Activated T-cell treated with anti-CD3 and anti-CD28 coated beads, Interleukin-2, amount 50 U/mL, for 4 hours (primary cell): ENCODE measurements around the gene CMIP. TPM values are rescaled to one million over a fixed set of nuclear protein-coding genes. Genes with fewer than 3 reads are reported as not detected.

Experiments used
- ATAC-seq, 2 donors: fragments of 200-7000 bp; cut with Tn5 transposase; one replicate each; pipeline ENCODE4 v1.10.0; 2021
- DNase-seq: peaks from one replicate; pipeline ENCODE4 v3.0.0-alpha.2; 2020
- H3K27me3 Mint-ChIP-seq: one replicate; pipeline ENCODE4 v1.8.0; 2021; ENCODE audit warnings: low read depth, mixed read lengths
- H3K36me3 Mint-ChIP-seq: one replicate; pipeline ENCODE4 v1.8.0; 2022; ENCODE audit warnings: mixed read lengths; ENCODE audit not compliant: insufficient read depth
- H3K4me1 Mint-ChIP-seq: one replicate; pipeline ENCODE4 v1.8.0; 2021; ENCODE audit warnings: low read depth, mixed read lengths
- H3K4me3 Mint-ChIP-seq: one replicate; pipeline ENCODE4 v1.8.0; 2021; ENCODE audit warnings: mild to moderate bottlenecking, moderate library complexity, mixed read lengths
- H3K9me3 Mint-ChIP-seq: one replicate; pipeline ENCODE4 v1.8.0; 2021; ENCODE audit warnings: mixed read lengths
- total RNA-seq, 3 donors: library from RNA; stranded (reverse); gene quantifications; one replicate each; pipeline ENCODE4 v1.2.1, GENCODE V29; 2021

CMIP gene
- total RNA-seq, 3 donors from 2014 or later: 20.8 to 23.5 (median 21.9) TPM

- DNase-seq: no peak
- ATAC-seq: no peak
- Mint-ChIP-seq H3K27me3 (no peaks in the 10 kb centered on the region), H3K4me3 (no peak overlapping the region), H3K4me1 (peaks cover 3% of the 10 kb centered on the region), H3K9me3 (no peaks in the 10 kb centered on the region), H3K36me3 (no peaks in the 10 kb centered on the region)
Observed at GRCh38 chr16:81435103-81435502, 9.5 kb upstream of the CMIP start.

DNA sequence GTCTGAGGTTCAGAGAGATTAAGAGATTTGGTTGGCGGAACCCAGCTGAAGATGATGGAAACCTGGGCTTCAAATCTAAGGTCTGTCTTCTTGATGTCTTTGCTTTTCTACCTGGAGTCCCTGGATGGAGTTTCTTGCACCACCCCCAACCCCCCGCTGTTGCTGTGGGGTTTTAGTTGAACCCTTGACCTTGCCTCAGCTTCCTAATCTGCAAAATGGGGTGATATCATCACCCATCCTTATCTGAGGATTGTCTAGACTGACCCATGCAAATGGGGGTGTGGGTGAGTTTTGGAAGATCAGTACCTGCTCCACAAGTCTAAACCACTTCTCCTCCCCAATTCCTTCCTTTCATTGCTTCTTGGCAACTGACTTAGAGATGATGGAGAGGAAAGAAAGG is 9.0 kb upstream of the CMIP start:
- Mint-ChIP-seq H3K36me3 (no peaks in the 10 kb centered on the region), H3K4me3 (no peak overlapping the region), H3K4me1 (peaks cover 3% of the 10 kb centered on the region), H3K9me3 (no peaks in the 10 kb centered on the region), H3K27me3 (no peaks in the 10 kb centered on the region)
- ATAC-seq: no peak
- no peak for DNase-seq

GRCh38 chr16:81436386-81436785 is 8.2 kb upstream of the CMIP start:
- Mint-ChIP-seq H3K36me3 (no peaks in the 10 kb centered on the region), H3K4me3 (no peak overlapping the region), H3K9me3 (no peaks in the 10 kb centered on the region), H3K27me3 (no peaks in the 10 kb centered on the region), H3K4me1 (peaks cover 3% of the 10 kb centered on the region)
- ATAC-seq (no peak), DNase-seq (no peak)

DNA sequence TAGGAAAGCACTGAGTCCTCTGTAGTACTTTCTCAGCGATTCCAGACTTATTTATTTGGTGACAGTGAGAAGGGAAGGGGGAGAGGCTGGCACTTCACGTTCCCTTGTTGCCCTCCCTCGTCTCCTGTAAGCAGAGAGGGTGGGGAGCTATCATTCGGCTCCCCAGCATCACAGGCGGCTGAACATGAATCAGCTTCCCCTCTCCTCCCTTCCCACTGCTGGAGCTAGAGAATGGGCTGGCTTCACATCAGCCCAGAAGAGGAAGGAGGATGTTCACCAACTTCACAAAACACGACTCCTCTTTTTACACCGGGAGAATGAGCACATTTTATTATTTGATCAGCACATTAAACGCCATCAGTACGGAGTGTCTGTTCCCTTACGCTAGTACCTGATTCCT is 6.7 kb upstream of the CMIP start:
- no peak overlapping the region for H3K4me3 Mint-ChIP-seq
- DNase-seq: no peak
- H3K4me1 Mint-ChIP-seq: peaks cover 7% of the 10 kb centered on the region
- no peak for ATAC-seq
- H3K9me3 Mint-ChIP-seq: no peaks in the 10 kb centered on the region
- H3K27me3 Mint-ChIP-seq: no peaks in the 10 kb centered on the region
- H3K36me3 Mint-ChIP-seq: no peaks in the 10 kb centered on the region

DNA sequence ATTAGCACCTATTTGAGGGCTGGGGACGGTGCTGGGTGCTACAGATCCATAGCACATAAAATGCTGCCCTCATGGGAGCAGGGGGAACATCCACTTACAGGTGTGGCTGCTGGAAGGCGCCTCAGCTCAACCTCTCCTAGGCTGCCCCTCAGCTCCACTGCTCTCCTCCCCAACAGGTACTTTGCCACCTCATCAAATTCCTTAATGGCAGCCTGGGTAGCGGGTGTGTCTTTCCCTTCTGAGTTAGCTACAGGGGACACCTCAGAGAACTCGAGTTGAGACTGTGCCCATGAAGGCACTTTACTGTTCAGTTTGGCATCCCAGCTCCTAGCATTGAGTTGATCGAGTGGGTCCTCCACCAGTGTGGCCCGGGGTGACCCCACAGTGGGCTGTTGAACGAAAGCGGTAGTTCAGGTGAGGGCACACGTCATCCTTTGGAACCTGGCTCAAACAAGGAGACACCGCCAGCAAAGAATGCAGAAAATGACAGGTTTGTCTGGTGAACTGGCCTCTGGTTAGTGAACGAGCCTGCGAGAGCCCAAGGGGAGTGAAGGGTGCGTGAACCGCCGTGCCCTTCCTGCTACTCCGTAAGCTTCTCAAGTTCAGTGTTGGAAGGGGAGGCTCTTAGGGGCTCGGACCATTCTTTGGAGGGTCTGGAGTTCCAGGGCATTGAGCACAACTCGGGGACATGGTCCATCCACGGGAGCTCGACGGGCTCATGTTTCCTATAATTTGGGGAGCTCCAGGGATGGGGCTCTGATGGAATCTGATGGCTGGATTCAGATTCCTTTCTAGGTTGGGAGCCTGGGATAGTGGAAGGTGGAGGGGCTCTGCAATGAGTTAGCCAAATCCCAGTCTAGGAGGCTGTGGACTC is 3.5 kb upstream of the CMIP start:
- Mint-ChIP-seq H3K4me1 (peaks cover 18% of the 10 kb centered on the region), H3K36me3 (no peaks in the 10 kb centered on the region), H3K9me3 (no peaks in the 10 kb centered on the region), H3K4me3 (no peak overlapping the region), H3K27me3 (no peaks in the 10 kb centered on the region)
- no peak for ATAC-seq
- DNase-seq: no peak

GRCh38 chr16:81442220-81442915 is 2.2 kb upstream of the CMIP start:
- Mint-ChIP-seq H3K4me3 (no peak overlapping the region), H3K9me3 (no peaks in the 10 kb centered on the region), H3K4me1 (peaks cover 29% of the 10 kb centered on the region), H3K27me3 (no peaks in the 10 kb centered on the region), H3K36me3 (no peaks in the 10 kb centered on the region)
- ATAC-seq: no peak
- no peak for DNase-seq

DNA sequence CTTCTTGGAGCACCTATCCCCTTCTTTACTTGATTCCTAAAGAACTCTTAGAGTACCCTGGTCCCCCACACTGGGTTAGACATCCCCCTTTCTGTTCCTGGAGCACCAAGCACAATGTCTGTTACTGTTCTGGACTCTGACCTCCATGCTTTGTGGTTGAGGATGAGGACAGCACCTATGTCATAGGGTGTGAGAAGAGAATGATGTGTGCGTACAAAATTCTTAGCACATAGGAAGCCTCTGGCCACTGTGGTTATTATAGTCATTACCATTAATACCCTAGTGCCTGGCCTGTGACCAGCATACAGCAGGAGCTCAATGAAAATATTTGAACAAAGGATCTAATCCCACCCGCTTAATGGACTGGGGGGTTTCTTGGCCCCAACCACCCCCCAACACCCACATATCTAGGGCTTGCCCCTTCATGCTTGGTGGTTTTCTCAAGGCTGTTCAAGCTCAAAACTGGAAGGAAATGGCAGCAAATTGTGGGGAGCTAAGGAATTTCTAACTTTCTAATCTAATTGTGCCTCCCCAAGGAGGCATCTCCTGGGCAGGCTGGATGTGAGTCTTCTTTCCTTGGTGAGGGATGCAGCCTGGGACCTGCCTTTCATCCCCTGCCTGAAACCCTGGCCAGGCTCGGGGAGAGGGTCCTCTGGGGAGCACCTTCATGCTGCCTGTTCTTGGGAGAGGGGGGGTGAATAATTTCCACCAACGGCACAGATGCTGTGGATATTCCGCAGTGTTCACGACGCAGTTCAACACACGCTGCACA is 1.5 kb upstream of the CMIP start:
- no peak for ATAC-seq
- no peak for DNase-seq
- Mint-ChIP-seq H3K4me1 (peaks cover 32% of the 10 kb centered on the region), H3K4me3 (peak overlapping the region; percentile 80), H3K36me3 (no peaks in the 10 kb centered on the region), H3K27me3 (no peaks in the 10 kb centered on the region), H3K9me3 (no peaks in the 10 kb centered on the region)

GRCh38 chr16:81443688-81444447 is 740 bp upstream of the CMIP start:
- H3K9me3 Mint-ChIP-seq: no peaks in the 10 kb centered on the region
- H3K36me3 Mint-ChIP-seq: no peaks in the 10 kb centered on the region
- ATAC-seq (no peak), DNase-seq (no peak)
- no peaks in the 10 kb centered on the region for H3K27me3 Mint-ChIP-seq
- peaks cover 40% of the 10 kb centered on the region for H3K4me1 Mint-ChIP-seq
- H3K4me3 Mint-ChIP-seq: peak overlapping the region; percentile 80

DNA sequence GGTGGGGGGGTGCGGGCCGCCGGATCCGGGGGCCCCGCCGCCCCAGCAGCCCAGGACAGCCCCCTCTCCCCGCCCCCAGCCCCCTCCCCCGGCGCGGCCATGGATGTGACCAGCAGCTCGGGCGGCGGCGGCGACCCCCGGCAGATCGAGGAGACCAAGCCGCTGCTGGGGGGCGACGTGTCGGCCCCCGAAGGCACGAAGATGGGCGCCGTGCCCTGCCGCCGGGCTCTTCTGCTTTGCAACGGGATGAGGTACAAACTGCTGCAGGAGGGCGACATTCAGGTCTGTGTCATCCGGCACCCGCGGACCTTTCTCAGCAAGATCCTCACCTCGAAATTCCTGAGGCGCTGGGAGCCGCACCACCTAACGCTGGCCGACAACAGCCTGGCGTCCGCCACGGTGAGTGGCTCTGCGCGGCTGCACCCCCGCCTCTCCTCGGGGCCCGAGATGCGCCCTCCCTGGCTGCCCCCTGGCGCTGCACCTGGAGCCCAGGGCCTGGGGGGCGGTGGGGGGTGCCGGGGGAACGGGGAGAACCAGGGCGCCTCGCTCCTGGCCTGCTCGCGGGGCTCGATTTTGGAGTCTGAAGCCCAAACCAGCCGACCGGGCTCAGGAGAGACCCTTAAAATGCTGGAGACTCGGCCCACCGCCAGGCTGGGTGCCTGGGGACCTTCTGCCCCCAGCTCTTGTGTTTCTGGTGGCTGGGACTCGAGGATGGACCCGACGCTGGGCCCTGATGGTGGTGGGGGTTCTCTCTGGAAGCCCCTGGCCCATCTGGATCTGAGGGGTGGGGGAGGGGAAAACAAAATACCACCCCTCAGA is 744 bp downstream of the CMIP start:
- Mint-ChIP-seq H3K36me3 (no peaks in the 10 kb centered on the region), H3K4me3 (peak overlapping the region; percentile 81), H3K9me3 (peaks cover under 1% of the 10 kb centered on the region), H3K4me1 (peaks cover 48% of the 10 kb centered on the region), H3K27me3 (no peaks in the 10 kb centered on the region)
- ATAC-seq: peak; percentile 29 to 48
- peak; percentile 34 for DNase-seq

GRCh38 chr16:81445966-81446906 is 1.6 kb downstream of the CMIP start:
- H3K4me3 Mint-ChIP-seq: peak overlapping the region; percentile 81
- peaks cover 9% of the 10 kb centered on the region for H3K9me3 Mint-ChIP-seq
- peaks cover 57% of the 10 kb centered on the region for H3K4me1 Mint-ChIP-seq
- no peak for DNase-seq
- H3K27me3 Mint-ChIP-seq: no peaks in the 10 kb centered on the region
- ATAC-seq: no peak
- peaks cover 3% of the 10 kb centered on the region for H3K36me3 Mint-ChIP-seq

DNA sequence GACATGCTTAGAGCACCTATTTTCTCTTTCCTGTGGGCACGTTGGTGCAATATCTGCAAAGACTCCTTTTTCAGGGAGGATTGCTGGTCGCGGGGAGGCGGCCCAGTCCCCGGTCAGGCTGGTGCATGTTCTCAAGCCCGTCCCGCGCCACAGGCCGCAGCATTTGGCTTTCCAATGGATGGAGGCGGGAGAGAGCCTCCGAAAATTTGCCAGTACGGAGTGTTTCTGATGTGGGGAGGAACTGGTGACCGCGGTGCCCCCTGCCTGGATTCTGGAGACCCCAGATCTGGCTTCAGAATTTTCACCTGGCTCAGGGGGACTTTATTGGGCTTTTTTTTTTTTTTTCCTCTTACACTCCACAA is 2.3 kb downstream of the CMIP start:
- no peak for DNase-seq
- Mint-ChIP-seq H3K9me3 (peaks cover 12% of the 10 kb centered on the region), H3K4me1 (peaks cover 64% of the 10 kb centered on the region), H3K27me3 (no peaks in the 10 kb centered on the region), H3K36me3 (peaks cover 3% of the 10 kb centered on the region), H3K4me3 (peak overlapping the region; percentile 81)
- no peak for ATAC-seq

- ATAC-seq (no peak), DNase-seq (no peak)
- no peaks in the 10 kb centered on the region for H3K27me3 Mint-ChIP-seq
- H3K4me1 Mint-ChIP-seq: peaks cover 70% of the 10 kb centered on the region
- peaks cover 3% of the 10 kb centered on the region for H3K36me3 Mint-ChIP-seq
- H3K4me3 Mint-ChIP-seq: peak overlapping the region; percentile 81
- H3K9me3 Mint-ChIP-seq: peaks cover 12% of the 10 kb centered on the region
Observed at GRCh38 chr16:81447383-81448101, 2.9 kb downstream of the CMIP start.
